DOHH2 (cell line): Measurements from ENCODE around the gene SPTLC1.

Experiments
- CTCF ChIP-seq: fragments of 200-600 bp; sonication (generic); IDR thresholded peaks from one replicate; pipeline ENCODE4 v1.5.1; 2014; ENCODE audit warnings: antibody characterized with exemption, mild to moderate bottlenecking, low read depth, low read length; ENCODE audit not compliant: poor library complexity, severe bottlenecking
- EZH2phosphoT487 ChIP-seq: fragments of 200-600 bp; sonication (generic); IDR thresholded peaks from 2 replicates; pipeline ENCODE4 v1.6.1; 2017; ENCODE audit warnings: borderline replicate concordance, mild to moderate bottlenecking, antibody characterized with exemption, low read length, moderate library complexity, mixed read lengths

GRCh38 chr9:92142329-92142728, 27.1 kb upstream of the SPTLC1 start:
- TF ChIP-seq CTCF (no peak), EZH2phosphoT487 (no peak)
